Mesenchymal stem cell (in vitro differentiated cells and primary cell): ENCODE measurements around the gene PLCXD1.
"Not testable (repeated sequence)": the region's sequence is repeated elsewhere in the genome, so short reads cannot be mapped to it uniquely, and the experiment has no call there.

ENCODE experiments used
- DNase-seq: peaks from one replicate; pipeline ENCODE4 v3.0.0-alpha.2; 2013
- H2AFZ ChIP-seq: one replicate; pipeline ENCODE4 v1.6.1; 2013; ENCODE audit warnings: low read depth, mild to moderate bottlenecking, control low read depth, inconsistent platforms, low read length, moderate library complexity
- H2AK5ac ChIP-seq: 2 replicates; pipeline ENCODE4 v1.6.1; 2013; ENCODE audit warnings: low read length, moderate library complexity, mild to moderate bottlenecking, inconsistent platforms; ENCODE audit not compliant: severe bottlenecking
- H2BK120ac ChIP-seq: one replicate; pipeline ENCODE4 v1.6.1; 2013; ENCODE audit warnings: low read depth, mild to moderate bottlenecking, inconsistent platforms, low read length, moderate library complexity
- H2BK12ac ChIP-seq, 2 experiments: one replicate each; pipeline ENCODE4 v1.6.1; 2013; ENCODE audit warnings: inconsistent platforms in 2 of 2, low read length in 2 of 2, mild to moderate bottlenecking in 2 of 2, moderate library complexity in 2 of 2, control low read depth in 1 of 2
- H2BK15ac ChIP-seq: one replicate; pipeline ENCODE4 v1.6.1; 2013; ENCODE audit warnings: mild to moderate bottlenecking, low read depth, inconsistent platforms; ENCODE audit not compliant: poor library complexity, severe bottlenecking
- H2BK5ac ChIP-seq: 2 replicates; pipeline ENCODE4 v1.6.1; 2013; ENCODE audit warnings: low read depth, mild to moderate bottlenecking, low read length, control low read depth, inconsistent platforms; ENCODE audit not compliant: poor library complexity, severe bottlenecking
- H3K14ac ChIP-seq, 2 experiments: one replicate each; pipeline ENCODE4 v1.6.1; 2013; ENCODE audit warnings: inconsistent platforms in 2 of 2, low read length in 2 of 2, control low read depth in 1 of 2, mild to moderate bottlenecking in 1 of 2, moderate library complexity in 1 of 2
- H3K18ac ChIP-seq, 2 experiments: one replicate each; pipeline ENCODE4 v1.6.1; 2013; ENCODE audit warnings: inconsistent platforms in 2 of 2, low read length in 2 of 2, control low read depth in 1 of 2, low read depth in 1 of 2, mild to moderate bottlenecking in 1 of 2
- H3K23ac ChIP-seq, 2 experiments: one replicate each; pipeline ENCODE4 v1.6.1; 2013; ENCODE audit warnings: inconsistent platforms in 2 of 2, low read length in 2 of 2, mild to moderate bottlenecking in 2 of 2, moderate library complexity in 2 of 2, control low read depth in 1 of 2
- H3K27ac ChIP-seq: 2 replicates; pipeline ENCODE4 v1.5.1; 2013; ENCODE audit warnings: mild to moderate bottlenecking, moderate library complexity, low read length, control low read depth, inconsistent platforms; ENCODE audit not compliant: poor library complexity, severe bottlenecking
- H3K27me3 ChIP-seq, 2 experiments: 2 replicates each; pipeline versions ENCODE4 v1.6.1 to v1.7.0; 2013; ENCODE audit warnings: low read length in 2 of 2, mild to moderate bottlenecking in 2 of 2, moderate library complexity in 2 of 2, control low read depth in 1 of 2, inconsistent platforms in 1 of 2; ENCODE audit not compliant: control insufficient read depth in 1 of 2, insufficient read depth in 1 of 2
- H3K36me3 ChIP-seq, 2 experiments: 2 replicates each; pipeline versions ENCODE4 v1.6.1 to v1.7.0; 2013; ENCODE audit warnings: low read length in 2 of 2, control low read depth in 1 of 2, inconsistent platforms in 1 of 2, low read depth in 1 of 2, mild to moderate bottlenecking in 1 of 2; ENCODE audit not compliant: insufficient read depth in 2 of 2, control insufficient read depth in 1 of 2
- H3K4ac ChIP-seq, 2 experiments: one replicate each; pipeline ENCODE4 v1.6.1; 2013; ENCODE audit warnings: inconsistent platforms in 2 of 2, low read length in 2 of 2, mild to moderate bottlenecking in 2 of 2, moderate library complexity in 2 of 2, control low read depth in 1 of 2, low read depth in 1 of 2
- H3K4me1 ChIP-seq: 2 replicates; pipeline ENCODE4 v1.6.1; 2013; ENCODE audit warnings: low read depth, low read length, control low read depth; ENCODE audit not compliant: control insufficient read depth, insufficient read depth
- H3K4me2 ChIP-seq: 2 replicates; pipeline ENCODE4 v1.6.1; 2013; ENCODE audit warnings: low read length, mild to moderate bottlenecking, inconsistent platforms; ENCODE audit not compliant: poor library complexity, severe bottlenecking
- H3K4me3 ChIP-seq, 2 experiments: 2 replicates each; pipeline versions ENCODE4 v1.5.1 to v1.7.0; 2013; ENCODE audit warnings: low read length in 2 of 2, mild to moderate bottlenecking in 2 of 2, control low read depth in 1 of 2, low read depth in 1 of 2; ENCODE audit not compliant: insufficient read depth in 1 of 2
- H3K79me1 ChIP-seq: replicated peaks from 2 replicates; pipeline ENCODE4 v1.6.1; 2013; ENCODE audit warnings: mild to moderate bottlenecking, control low read depth, low read length, inconsistent platforms; ENCODE audit not compliant: poor library complexity, severe bottlenecking
- H3K9ac ChIP-seq: 2 replicates; pipeline ENCODE4 v1.7.0; 2013; ENCODE audit warnings: mild to moderate bottlenecking, low read length, moderate library complexity
- H3K9me3 ChIP-seq: 2 replicates; pipeline ENCODE4 v1.7.0; 2013; ENCODE audit warnings: mild to moderate bottlenecking, low read length; ENCODE audit not compliant: control insufficient read depth
- H4K8ac ChIP-seq: one replicate; pipeline ENCODE4 v1.6.1; 2013; ENCODE audit warnings: inconsistent platforms, mild to moderate bottlenecking, low read length, moderate library complexity
- H4K91ac ChIP-seq: one replicate; pipeline ENCODE4 v1.6.1; 2013; ENCODE audit warnings: mild to moderate bottlenecking, low read length, inconsistent platforms
- WGBS: methylation state at CpG from one replicate; pipeline ENCODE4 v1.1.7; 2013; ENCODE audit warnings: mixed read lengths; 5-methylcytosine and 5-hydroxymethylcytosine counted together

PLCXD1 gene

DNA sequence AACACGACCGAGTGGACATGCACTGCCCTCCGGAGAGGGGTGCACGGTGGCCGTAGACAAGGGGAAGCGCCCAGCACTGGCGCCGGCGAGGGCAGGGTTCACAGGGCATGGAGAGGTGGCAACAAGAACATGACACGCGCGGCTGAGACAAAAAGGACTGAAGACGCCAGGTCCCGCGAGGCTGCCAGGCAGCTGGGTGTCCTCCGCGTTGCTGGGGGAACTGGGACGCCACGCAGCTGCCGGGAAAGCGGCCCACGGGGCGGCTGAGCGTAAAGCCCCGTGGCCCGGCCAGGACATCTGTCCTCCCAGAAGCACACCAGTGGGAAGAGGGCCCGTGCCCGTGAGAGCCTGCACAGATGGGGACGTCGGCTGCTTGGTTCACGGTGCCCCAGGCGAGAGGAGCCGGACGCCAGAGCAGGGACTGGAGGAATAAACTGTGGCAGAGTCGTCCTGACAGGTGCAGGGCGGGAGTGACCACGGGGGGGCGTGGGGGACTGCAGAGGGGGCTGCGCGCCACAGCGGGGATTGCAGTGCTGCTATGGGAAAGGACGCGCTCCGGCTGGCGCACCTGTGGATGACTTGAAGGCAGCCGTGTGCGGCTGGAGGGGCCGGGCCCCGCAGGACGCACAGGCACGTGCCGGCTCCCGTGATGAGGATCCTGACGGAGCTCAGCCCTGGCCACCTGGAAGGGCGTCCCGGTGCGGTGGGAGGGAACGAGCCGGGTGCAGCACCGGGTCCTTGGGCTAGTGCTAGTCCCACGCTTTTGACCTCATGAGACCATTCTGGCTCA lies 69.5 kb downstream of the PLCXD1 start:
- H4K91ac ChIP-seq, result peak overlapping the region; percentile 53
- peaks cover 8 to 40% of the 10 kb centered on the region in 2 experiments for H3K36me3 ChIP-seq
- WGBS, result 97% methylated on average over 61 of the region's 61 CpGs

DNA sequence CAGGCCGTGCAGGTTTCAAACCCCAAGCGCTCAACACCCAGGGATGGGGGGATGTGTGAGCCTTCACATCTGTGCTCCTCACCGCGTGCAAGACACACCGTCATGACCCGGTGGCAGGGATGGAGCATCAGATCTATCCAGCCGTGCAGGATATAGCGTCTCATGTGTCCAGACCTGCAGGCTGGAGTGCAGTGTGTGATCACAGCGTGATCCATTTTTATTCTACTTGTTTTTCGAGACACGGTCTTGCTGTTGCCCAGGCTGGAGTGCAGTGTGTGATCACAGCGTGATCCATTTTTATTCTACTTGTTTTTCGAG lies 70.1 kb downstream of the PLCXD1 start:
- H2AK5ac ChIP-seq, H3K9ac ChIP-seq, H3K4ac ChIP-seq, H2BK5ac ChIP-seq, H2AFZ ChIP-seq, DNase-seq, H3K4me2 ChIP-seq, H2BK12ac ChIP-seq, H4K91ac ChIP-seq, H3K23ac ChIP-seq, H3K27me3 ChIP-seq, H3K9me3 ChIP-seq, H3K14ac ChIP-seq, H3K27ac ChIP-seq, H2BK15ac ChIP-seq, H3K4me3 ChIP-seq, H4K8ac ChIP-seq, H3K18ac ChIP-seq, H3K4me1 ChIP-seq, H2BK120ac ChIP-seq: not testable (repeated sequence)
- Histone ChIP-seq H3K79me1 (peaks cover 26% of the 10 kb centered on the region), H3K36me3 (peaks cover 8 to 36% of the 10 kb centered on the region in 2 experiments)
- WGBS, result 96% methylated on average over 11 of the region's 13 CpGs

More for the DNA sequence above, 69.5 kb downstream of the PLCXD1 start:
- Histone ChIP-seq H3K18ac (no peak overlapping the region), H3K9ac (no peak overlapping the region), H2BK120ac (no peak overlapping the region), H3K23ac (no peak overlapping the region), H3K27me3 (no peaks in the 10 kb centered on the region), H4K8ac (no peak overlapping the region), H2BK15ac (peak overlapping the region; percentile 70), H2BK12ac (no peak overlapping the region), H2AK5ac (no peak overlapping the region), H3K4ac (no peak overlapping the region), H3K79me1 (peaks cover 26% of the 10 kb centered on the region), H2BK5ac (no peak overlapping the region), H2AFZ (no peak overlapping the region), H3K4me2 (no peak overlapping the region), H3K14ac (no peak overlapping the region), H3K4me3 (no peak overlapping the region), H3K27ac (no peak overlapping the region), H3K9me3 (no peaks in the 10 kb centered on the region), H3K4me1 (peaks cover 7% of the 10 kb centered on the region)
- no peak for DNase-seq

DNA sequence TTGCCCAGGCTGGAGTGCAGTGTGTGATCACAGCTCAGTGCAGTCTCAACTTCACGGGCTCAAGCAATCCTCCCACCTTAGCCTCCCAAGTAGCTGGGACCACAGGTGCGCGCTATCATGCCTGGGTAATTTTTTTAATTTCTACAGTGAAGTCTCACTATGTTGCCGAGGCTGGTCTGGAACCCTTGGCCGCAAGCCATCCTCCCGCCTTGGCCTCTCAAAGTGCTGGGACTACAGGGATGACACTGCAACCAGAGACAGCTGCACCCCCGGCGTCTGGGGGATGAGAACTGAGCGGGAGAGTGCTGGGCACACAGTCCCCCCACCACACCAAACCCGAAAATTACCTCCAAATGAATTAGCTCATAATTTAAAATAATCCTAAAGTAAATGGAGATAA lies 70.6 kb downstream of the PLCXD1 start:
- Histone ChIP-seq H3K36me3 (peaks cover 6 to 31% of the 10 kb centered on the region in 2 experiments), H3K4me3 (no peak overlapping the region), H2BK120ac (no peak overlapping the region), H3K9me3 (no peaks in the 10 kb centered on the region), H2BK12ac (no peak overlapping the region), H3K27ac (no peak overlapping the region), H3K4me2 (no peak overlapping the region), H2BK5ac (no peak overlapping the region), H2AFZ (no peak overlapping the region), H3K27me3 (no peaks in the 10 kb centered on the region), H3K14ac (no peak overlapping the region), H2BK15ac (no peak overlapping the region), H3K79me1 (peaks cover 26% of the 10 kb centered on the region), H3K9ac (no peak overlapping the region), H2AK5ac (no peak overlapping the region), H4K8ac (no peak overlapping the region), H3K23ac (no peak overlapping the region), H3K4me1 (peaks cover 10% of the 10 kb centered on the region), H3K18ac (no peak overlapping the region), H3K4ac (no peak overlapping the region), H4K91ac (no peak overlapping the region)
- DNase-seq, result no peak
- WGBS, result 96% methylated on average over 8 of the region's 10 CpGs

DNA sequence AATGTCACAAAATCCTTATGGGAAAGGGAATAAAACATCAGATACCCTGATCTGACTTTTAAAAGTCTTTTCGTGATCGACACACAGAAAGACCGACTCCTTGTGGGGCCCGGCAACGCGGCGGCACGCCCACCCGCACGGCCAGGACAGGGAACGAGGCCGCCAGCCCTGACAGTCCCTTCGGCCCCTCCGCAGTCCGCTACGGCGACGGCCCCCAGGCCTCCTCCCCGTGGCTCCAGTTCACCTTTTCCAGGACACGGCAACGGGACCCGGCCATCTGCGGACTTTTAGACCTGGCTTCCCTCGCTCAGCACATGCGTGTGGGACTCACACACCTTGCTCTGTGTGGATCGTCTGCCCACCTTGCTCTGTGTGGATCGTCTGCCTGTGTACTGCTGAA lies 71.0 kb downstream of the PLCXD1 start:
- no peak overlapping the region for H2BK120ac ChIP-seq
- no peak overlapping the region for H3K4me2 ChIP-seq
- peaks cover 13% of the 10 kb centered on the region for H3K4me1 ChIP-seq
- no peak overlapping the region for H4K8ac ChIP-seq
- H3K18ac ChIP-seq, result no peak overlapping the region
- no peak overlapping the region for H4K91ac ChIP-seq
- H3K36me3 ChIP-seq, result peaks cover 2 to 27% of the 10 kb centered on the region in 2 experiments
- no peak overlapping the region for H3K9ac ChIP-seq
- peak overlapping the region in 1 of 2 experiments; percentile 5 for H3K14ac ChIP-seq
- no peak overlapping the region for H2AK5ac ChIP-seq
- H3K79me1 ChIP-seq, result peaks cover 25% of the 10 kb centered on the region
- no peak overlapping the region for H3K27ac ChIP-seq
- H3K9me3 ChIP-seq, result no peaks in the 10 kb centered on the region
- no peak for DNase-seq
- 96% methylated on average over 27 of the region's 27 CpGs for WGBS
- no peaks in the 10 kb centered on the region for H3K27me3 ChIP-seq
- no peak overlapping the region for H3K23ac ChIP-seq
- H2BK15ac ChIP-seq, result no peak overlapping the region
- no peak overlapping the region for H2BK12ac ChIP-seq
- no peak overlapping the region for H2BK5ac ChIP-seq
- H3K4me3 ChIP-seq, result no peak overlapping the region
- H3K4ac ChIP-seq, result no peak overlapping the region
- no peak overlapping the region for H2AFZ ChIP-seq
